Measurements from ENCODE around the gene UBC. TPM values are rescaled to one million over a fixed set of nuclear protein-coding genes. Genes with fewer than 3 reads are reported as not detected.
A peak's percentile ranks its signal among the peaks of the same experiment; 100 is the strongest.

The UBC gene
- total and polyA plus RNA-seq, 9 of the 15 experiments (the other 6 are each of a cell fraction or from before 2014, with no cell fraction given), result 533 to 1,153 (median 813) TPM

GRCh38 chr12:124874988-124875802, 39.3 kb downstream of the UBC start (continued):
- TF ChIP-seq ZNF124 (CRISPR knock-in tag; IDR thresholded peaks at IDR 0.05) (no peak), NEUROD1 (IDR thresholded peaks at IDR 0.05; ENCODE audit: borderline replicate concordance, low read depth, low read length, partially characterized antibody) (no peak), SNIP1 (IDR thresholded peaks at IDR 0.05; ENCODE audit: low read depth) (no peak), E2F6 (IDR thresholded peaks at IDR 0.05; ENCODE audit: borderline replicate concordance in 1 of 2, extremely low read depth in 1 of 2, insufficient read depth in 1 of 2, insufficient read length in 1 of 2, low read depth in 1 of 2, low read length in 1 of 2, poor library complexity in 1 of 2, severe bottlenecking in 1 of 2) (no peak), TFAP4 (CRISPR knock-in tag; IDR thresholded peaks at IDR 0.05; ENCODE audit: borderline replicate concordance) (peak; percentile 48; the same call in 1 of the 2 replicates), CBX8 (IDR thresholded peaks at IDR 0.05; ENCODE audit: borderline replicate concordance, extremely low read depth, low read depth, low read length, poor library complexity, severe bottlenecking) (no peak), PCBP2 (IDR thresholded peaks at IDR 0.05; ENCODE audit: low read depth, low read length, poor library complexity, severe bottlenecking) (no peak), KLF16 (IDR thresholded peaks at IDR 0.05) (no peak), KAT7 (CRISPR knock-in tag; IDR thresholded peaks at IDR 0.05; ENCODE audit: borderline replicate concordance) (0 out of 2 replicates have a peak, but pooled peaks have one; percentile 35), KAT8 (IDR thresholded peaks at IDR 0.05; ENCODE audit: low read depth) (no peak), RREB1 (CRISPR knock-in tag; IDR thresholded peaks at IDR 0.05) (no peak), POLR3G (IDR thresholded peaks at IDR 0.05; ENCODE audit: extremely low read depth, insufficient read length, insufficient replicate concordance) (no peak), SOX6 (IDR thresholded peaks at IDR 0.05) (no peak), MCM7 (IDR thresholded peaks at IDR 0.05) (no peak), MAFF (IDR thresholded peaks at IDR 0.05; ENCODE audit: low read length) (no peak), RNF219 (CRISPR knock-in tag; IDR thresholded peaks at IDR 0.05) (no peak)

Measured in K562 (cell line).